Lung (tissue), 12 donors: ENCODE measurements around the gene CPED1. TPM values are rescaled to one million over a fixed set of nuclear protein-coding genes. Genes with fewer than 3 reads are reported as not detected.

Experiments used
- ATAC-seq: fragments of 200-7000 bp; cut with Tn5 transposase; one replicate; pipeline ENCODE4 v1.9.1; 2020; ENCODE audit warnings: moderate number of reproducible peaks; ENCODE audit not compliant: insufficient read depth, low FRiP score
- DNase-seq, 3 donors: peaks; one replicate each; pipeline ENCODE4 v3.0.0-alpha.2; 2013 to 2017
- H3K27ac ChIP-seq, 2 donors: one replicate each; pipeline ENCODE4 v1.5.1; 2013; ENCODE audit warnings: mild to moderate bottlenecking in 2 of 2, moderate library complexity in 2 of 2, control low read depth in 1 of 2, inconsistent platforms in 1 of 2, low read depth in 1 of 2, low read length in 1 of 2
- H3K27me3 ChIP-seq, 3 donors: one replicate each; pipeline ENCODE4 v1.5.1; 2013; ENCODE audit warnings: low read length in 2 of 3; ENCODE audit not compliant: control insufficient read depth in 3 of 3, insufficient read depth in 3 of 3
- H3K36me3 ChIP-seq, 4 donors: one replicate each; pipeline ENCODE4 v1.5.1; 2013; ENCODE audit warnings: low read length in 4 of 4, mild to moderate bottlenecking in 1 of 4, moderate library complexity in 1 of 4; ENCODE audit not compliant: control insufficient read depth in 4 of 4, insufficient read depth in 4 of 4
- H3K4me1 ChIP-seq, 5 donors: one replicate each; pipeline ENCODE4 v1.5.1; 2013; ENCODE audit warnings: low read length in 5 of 5, mild to moderate bottlenecking in 2 of 5, moderate library complexity in 1 of 5; ENCODE audit not compliant: control insufficient read depth in 5 of 5, insufficient read depth in 5 of 5
- H3K4me3 ChIP-seq: one replicate; pipeline ENCODE4 v1.5.1; 2013; ENCODE audit warnings: mild to moderate bottlenecking, control low read depth, moderate library complexity
- H3K9ac ChIP-seq, 2 donors: one replicate each; pipeline ENCODE4 v1.5.1; 2013; ENCODE audit warnings: low read length in 2 of 2, control low read depth in 1 of 2; ENCODE audit not compliant: insufficient read depth in 1 of 2
- H3K9me3 ChIP-seq, 4 donors: one replicate each; pipeline ENCODE4 v1.5.1; 2013; ENCODE audit warnings: low read length in 3 of 4, mild to moderate bottlenecking in 1 of 4, moderate library complexity in 1 of 4; ENCODE audit not compliant: control insufficient read depth in 4 of 4, insufficient read depth in 3 of 4
- CTCF ChIP-seq: IDR thresholded peaks from 2 replicates; pipeline ENCODE4 v1.5.1; 2012; ENCODE audit warnings: mild to moderate bottlenecking; ENCODE audit errors: control extremely low read depth, extremely low read depth
- WGBS, 2 donors: extraction: QIAGEN DNeasy Blood & Tissue Kit; methylation state at CpG; one replicate each; pipeline ENCODE4 v1.1.7; 2013; 5-methylcytosine and 5-hydroxymethylcytosine counted together
- polyA plus RNA-seq, 2 donors: library from polyadenylated mRNA; stranded (reverse); fragments of 200-250 nt; gene quantifications; one replicate each; pipeline ENCODE4 v1.2.1, GENCODE V29; 2013
- total RNA-seq, 2 donors: library from RNA; depleted of rRNA in 1 of 2; stranded (reverse); fragments of >200 nt in 1 of 2; gene quantifications; one replicate each; pipeline ENCODE4 v1.2.1, GENCODE V29; 2014 to 2021
- donor health status: control.
- donor health status: control.
- donor health status: Bipolar disorder and iron deficiency.
- donor health status: healthy.
- donor health status: DM: yes; HTN: yes; CAD: no.

The CPED1 gene
- total and polyA plus RNA-seq, 4 donors, result 1.8 to 32.3 (median 7.4) TPM

- no peak for ATAC-seq
- 86 to 87% methylated on average over 3 of the region's 3 CpGs for WGBS, 2 donors
These were observed 277.9 kb downstream of the CPED1 start for GRCh38 chr7:121266307-121266894.

GRCh38 chr7:121267612-121268011, 279.1 kb downstream of the CPED1 start:
- Histone ChIP-seq H3K9me3 (no peaks in the 10 kb centered on the region), H3K27ac (no peak overlapping the region), H3K27me3 (no peaks in the 10 kb centered on the region), H3K4me1 (no peaks in the 10 kb centered on the region), H3K4me3 (no peak overlapping the region), H3K9ac (no peak overlapping the region), H3K36me3 (peaks cover 0 to 30% (median 4%) of the 10 kb centered on the region in 4 donors)
- no peak for ATAC-seq
- no peak for TF ChIP-seq CTCF
- peak in 2 of 3 donors; percentile 17 to 55 for DNase-seq
- 49 to 83% methylated on average over 1 of the region's 1 CpG for WGBS, 2 donors

More at GRCh38 chr7:121266307-121266894, 277.9 kb downstream of the CPED1 start:
- Histone ChIP-seq H3K4me3 (no peak overlapping the region), H3K9me3 (no peaks in the 10 kb centered on the region), H3K27me3 (no peaks in the 10 kb centered on the region), H3K36me3 (peaks cover 0 to 23% (median 4%) of the 10 kb centered on the region in 4 donors), H3K27ac (no peak overlapping the region), H3K9ac (no peak overlapping the region), H3K4me1 (no peaks in the 10 kb centered on the region)
- TF ChIP-seq CTCF, result no peak
- DNase-seq, result no peak

- H3K27me3 ChIP-seq, result no peaks in the 10 kb centered on the region
- H3K4me3 ChIP-seq, result no peak overlapping the region
- peaks cover 0 to 33% (median 4%) of the 10 kb centered on the region in 4 donors for H3K36me3 ChIP-seq
- no peak overlapping the region for H3K27ac ChIP-seq
- 86 to 93% methylated on average over 3 of the region's 3 CpGs for WGBS, 2 donors
- DNase-seq (no peak), ATAC-seq (no peak)
- TF ChIP-seq CTCF, result no peak
- H3K9me3 ChIP-seq, result no peaks in the 10 kb centered on the region
- no peak overlapping the region for H3K9ac ChIP-seq
- H3K4me1 ChIP-seq, result no peaks in the 10 kb centered on the region
These were observed 281.3 kb downstream of the CPED1 start for GRCh38 chr7:121269798-121270197.

- no peak overlapping the region for H3K9ac ChIP-seq
These were observed 282.6 kb downstream of the CPED1 start for GRCh38 chr7:121271098-121271497.

More at GRCh38 chr7:121271098-121271497, 282.6 kb downstream of the CPED1 start:
- Histone ChIP-seq H3K4me1 (no peaks in the 10 kb centered on the region), H3K27ac (no peak overlapping the region), H3K27me3 (no peaks in the 10 kb centered on the region), H3K36me3 (peaks cover 0 to 33% (median 4%) of the 10 kb centered on the region in 4 donors), H3K4me3 (no peak overlapping the region), H3K9me3 (no peaks in the 10 kb centered on the region)
- 84 to 85% methylated on average over 2 of the region's 2 CpGs for WGBS, 2 donors
- ATAC-seq, result no peak
- no peak for DNase-seq
- no peak for TF ChIP-seq CTCF
